HepG2 (cell line): Measurements from ENCODE around the gene GRK6. TPM values are rescaled to one million over a fixed set of nuclear protein-coding genes. Genes with fewer than 3 reads are reported as not detected.

Experiments
- EP300 ChIP-seq, 3 experiments: sonication (generic) in 1 of 3; formaldehyde crosslinking in 1 of 3; IDR thresholded peaks; 2 replicates each; pipeline versions ENCODE4 v1.5.1 to v1.6.1; 2011 to 2020; ENCODE audit warnings: low read depth in 2 of 3, low read length in 2 of 3, borderline replicate concordance in 1 of 3, improper control_type of control experiment in 1 of 3, mild to moderate bottlenecking in 1 of 3, missing genetic modification reagents in 1 of 3, moderate library complexity in 1 of 3
- HNRNPH1 ChIP-seq: fragments of 200-400 bp; formaldehyde crosslinking; optimal IDR thresholded peaks from 2 replicates; pipeline ENCODE3; 2017; ENCODE audit warnings: mild to moderate bottlenecking, low read depth, low read length
- KLF16 ChIP-seq, 2 experiments: sonication (generic) in 1 of 2; formaldehyde crosslinking in 1 of 2; IDR thresholded peaks; 2 replicates each; pipeline versions ENCODE4 v1.6.1 to v1.8.0; 2016 to 2023; ENCODE audit warnings: missing genetic modification reagents in 2 of 2, missing compliant biosample characterization in 1 of 2
- SALL1 ChIP-seq: sonication (generic); formaldehyde crosslinking; IDR thresholded peaks from 2 replicates; pipeline ENCODE4 v1.8.0; 2022; ENCODE audit warnings: mild to moderate bottlenecking, missing genetic modification reagents
- SIX1 ChIP-seq: sonication (generic); formaldehyde crosslinking; IDR thresholded peaks from 2 replicates; pipeline ENCODE4 v1.4.0; 2020; ENCODE audit warnings: missing genetic modification reagents, borderline replicate concordance
- SMARCC2 ChIP-seq: fragments of 450-650 bp; IDR thresholded peaks from 2 replicates; pipeline ENCODE4 v1.6.1; 2017; ENCODE audit warnings: antibody characterized with exemption, mild to moderate bottlenecking
- SOX6 ChIP-seq, 2 experiments: fragments of 450-650 bp in 1 of 2; sonication (generic) in 1 of 2; formaldehyde crosslinking in 1 of 2; IDR thresholded peaks; 2 replicates each; pipeline versions ENCODE4 v1.4.0 to v1.6.1; 2017 to 2020; ENCODE audit warnings: antibody characterized with exemption in 1 of 2, mild to moderate bottlenecking in 1 of 2, missing genetic modification reagents in 1 of 2
- SUZ12 ChIP-seq: fragments of 150-350 bp; IDR thresholded peaks from 2 replicates; pipeline ENCODE4 v1.6.1; 2014; ENCODE audit warnings: low read depth, low read length
- TFE3 ChIP-seq: IDR thresholded peaks from 2 replicates; pipeline ENCODE4 v1.6.1; 2016
- THAP9 ChIP-seq: sonication (generic); formaldehyde crosslinking; IDR thresholded peaks from 2 replicates; pipeline ENCODE4; 2020; ENCODE audit warnings: missing genetic modification reagents, mild to moderate bottlenecking, borderline replicate concordance
- ZBTB34 ChIP-seq: sonication (generic); formaldehyde crosslinking; IDR thresholded peaks from 2 replicates; pipeline ENCODE4 v1.8.0; 2022; ENCODE audit warnings: mild to moderate bottlenecking, missing genetic modification reagents
- ZBTB4 ChIP-seq: sonication (generic); formaldehyde crosslinking; IDR thresholded peaks from 2 replicates; pipeline ENCODE4 v1.4.0; 2020; ENCODE audit warnings: missing genetic modification reagents, mild to moderate bottlenecking, borderline replicate concordance
- ZNF317 ChIP-seq: sonication (generic); formaldehyde crosslinking; IDR thresholded peaks from 2 replicates; pipeline ENCODE4 v1.5.0; 2020; ENCODE audit warnings: mild to moderate bottlenecking, missing genetic modification reagents
- ZNF335 ChIP-seq: sonication (generic); formaldehyde crosslinking; IDR thresholded peaks from 2 replicates; pipeline ENCODE4 v1.4.0; 2020; ENCODE audit warnings: missing genetic modification reagents
- ZNF615 ChIP-seq: sonication (generic); formaldehyde crosslinking; IDR thresholded peaks from 2 replicates; pipeline ENCODE4 v1.5.0; 2020; ENCODE audit warnings: mild to moderate bottlenecking, missing genetic modification reagents, borderline replicate concordance
- ZSCAN5A ChIP-seq: sonication (generic); formaldehyde crosslinking; IDR thresholded peaks from 2 replicates; pipeline ENCODE4 v1.8.0; 2022; ENCODE audit warnings: mild to moderate bottlenecking, missing genetic modification reagents, borderline replicate concordance
- polyA plus RNA-seq, 8 experiments: library from polyadenylated mRNA; depleted of rRNA in 3 of 8; stranded (reverse) in 7 of 8; unstranded in 1 of 8; fragments of >200 nt; fragmentation: Illumina TruSeq in 4 of 8; extraction: Trizol in 4 of 8; gene quantifications; 2 replicates each; pipeline versions ENCODE4 v1.2.1 to v1.2.3, GENCODE V29; 2011 to 2016; ENCODE audit warnings: low read depth in 4 of 8, missing spikeins in 1 of 8, mixed read lengths in 1 of 8; ENCODE audit not compliant: insufficient read depth in 1 of 8
- total RNA-seq, 5 experiments: library from RNA; depleted of rRNA; stranded (reverse); fragments of >200 nt; fragmentation: Illumina TruSeq; extraction: Trizol; gene quantifications; 2 replicates each; pipeline ENCODE4 v1.2.3, GENCODE V29; 2016; ENCODE audit warnings: low read depth in 1 of 5

GRK6 gene
- total and polyA plus RNA-seq, 2 of the 13 experiments (the other 11 are each of a cell fraction or from before 2014, with no cell fraction given) = 13.2 to 19.9 TPM

- 0 out of 2 replicates have a peak, but pooled peaks have one; percentile 25 for TF ChIP-seq TFE3 (CRISPR knock-in tag)
- TF ChIP-seq ZBTB34 (CRISPR knock-in tag) = no peak
- TF ChIP-seq ZNF317 (CRISPR knock-in tag) = 0 out of 2 replicates have a peak, but pooled peaks have one; percentile 72
- no peak for TF ChIP-seq ZNF335 (CRISPR knock-in tag)
- no peak for TF ChIP-seq ZBTB4 (CRISPR knock-in tag)
- peak; percentile 72; the same call in 1 of the 2 replicates for TF ChIP-seq THAP9 (CRISPR knock-in tag)
- TF ChIP-seq SALL1 (CRISPR knock-in tag) = peak; percentile 50
- no peak for TF ChIP-seq SOX6 (IDR thresholded peaks at IDR 0.05)
- peak; percentile 64; the same call in 1 of the 2 replicates for TF ChIP-seq SOX6 (CRISPR knock-in tag; IDR thresholded peaks at IDR 0.05)
- no peak for TF ChIP-seq SUZ12
- no peak for TF ChIP-seq HNRNPH1
- TF ChIP-seq SIX1 (CRISPR knock-in tag) = 0 out of 2 replicates have a peak, but pooled peaks have one; percentile 29
- no peak for TF ChIP-seq ZSCAN5A (CRISPR knock-in tag)
- no peak for TF ChIP-seq ZNF615 (CRISPR knock-in tag)
- peak in 1 of 2 experiments; percentile 72; a peak in 1 of 4 replicates for TF ChIP-seq KLF16 (CRISPR knock-in tag; IDR thresholded peaks at IDR 0.05)
- no peak for TF ChIP-seq SMARCC2
- no peak for TF ChIP-seq EP300 (IDR thresholded peaks at IDR 0.05; ENCODE audit: low read depth in 2 of 2, low read length in 2 of 2)
- TF ChIP-seq EP300 (CRISPR knock-in tag; IDR thresholded peaks at IDR 0.05; ENCODE audit: borderline replicate concordance) = 0 out of 2 replicates have a peak, but pooled peaks have one; percentile 37
These were observed 493 bp upstream of the GRK6 start (continued) for GRCh38 chr5:177425801-177426565.
